Spleen (tissue), 7 donors: ENCODE data around the gene CACNA2D1.

ENCODE experiments used
- CTCF ChIP-seq, 11 experiments: fragments of 200-600 bp in 7 of 11; fragments of 450-650 bp in 4 of 11; sonication (generic) in 4 of 11; IDR thresholded peaks in 8 of 11; conservative IDR thresholded peaks in 3 of 11; 1 replicate in 7 of 11; 2 replicates in 4 of 11; pipeline versions ENCODE4 v1.4.0 to v1.8.0; 2016 to 2021; ENCODE audit warnings: antibody characterized with exemption in 11 of 11, inconsistent platforms in 4 of 11, mild to moderate bottlenecking in 1 of 11
- POLR2A ChIP-seq, 3 donors: fragments of 450-650 bp; IDR thresholded peaks; one replicate each; pipeline ENCODE4 v1.5.1; 2017; ENCODE audit warnings: antibody characterized with exemption in 3 of 3, mild to moderate bottlenecking in 1 of 3
- POLR2AphosphoS5 ChIP-seq, 3 donors: sonication (generic); formaldehyde crosslinking; IDR thresholded peaks; one replicate each; pipeline ENCODE4 v1.5.1; 2017; ENCODE audit warnings: antibody characterized with exemption in 3 of 3
- donor health status: DM: no; HTN: no; CAD: no; lungs with moderate emphysema.
- donor health status: DM: no; HTN: no; CAD: no.
- donor health status: DM: no; HTN: no; CAD: no.

- TF ChIP-seq CTCF (IDR thresholded peaks at IDR 0.05 in 8 of 11, conservative IDR thresholded peaks at IDR 0.05 in 3 of 11) (no peak), POLR2A (IDR thresholded peaks at IDR 0.05) (no peak), POLR2AphosphoS5 (IDR thresholded peaks at IDR 0.05) (no peak)
These were observed 95.8 kb downstream of the CACNA2D1 start for GRCh38 chr7:82347808-82348207.
